OCI-LY7 (cell line): ENCODE data around the gene CCL13.

ENCODE experiments used
- CTCF ChIP-seq: fragments of 200-600 bp; sonication (generic); conservative IDR thresholded peaks from 2 replicates; pipeline ENCODE4 v1.5.1; 2014; ENCODE audit warnings: mild to moderate bottlenecking, antibody characterized with exemption, low read length, moderate library complexity, mixed read lengths
- EZH2phosphoT487 ChIP-seq: fragments of 200-600 bp; sonication (generic); IDR thresholded peaks from 2 replicates; pipeline ENCODE4 v1.6.1; 2018; ENCODE audit warnings: low read depth, borderline replicate concordance, mild to moderate bottlenecking, mixed run types, antibody characterized with exemption, low read length, moderate library complexity, mixed read lengths

- TF ChIP-seq CTCF (no peak), EZH2phosphoT487 (no peak)
Observed at GRCh38 chr17:34367486-34368195, 11.4 kb downstream of the CCL13 start.
